Measurements from ENCODE around the gene WDCP.
"Not testable (repeated sequence)": the region's sequence is repeated elsewhere in the genome, so short reads cannot be mapped to it uniquely, and the experiment has no call there.

WDCP gene

DNA sequence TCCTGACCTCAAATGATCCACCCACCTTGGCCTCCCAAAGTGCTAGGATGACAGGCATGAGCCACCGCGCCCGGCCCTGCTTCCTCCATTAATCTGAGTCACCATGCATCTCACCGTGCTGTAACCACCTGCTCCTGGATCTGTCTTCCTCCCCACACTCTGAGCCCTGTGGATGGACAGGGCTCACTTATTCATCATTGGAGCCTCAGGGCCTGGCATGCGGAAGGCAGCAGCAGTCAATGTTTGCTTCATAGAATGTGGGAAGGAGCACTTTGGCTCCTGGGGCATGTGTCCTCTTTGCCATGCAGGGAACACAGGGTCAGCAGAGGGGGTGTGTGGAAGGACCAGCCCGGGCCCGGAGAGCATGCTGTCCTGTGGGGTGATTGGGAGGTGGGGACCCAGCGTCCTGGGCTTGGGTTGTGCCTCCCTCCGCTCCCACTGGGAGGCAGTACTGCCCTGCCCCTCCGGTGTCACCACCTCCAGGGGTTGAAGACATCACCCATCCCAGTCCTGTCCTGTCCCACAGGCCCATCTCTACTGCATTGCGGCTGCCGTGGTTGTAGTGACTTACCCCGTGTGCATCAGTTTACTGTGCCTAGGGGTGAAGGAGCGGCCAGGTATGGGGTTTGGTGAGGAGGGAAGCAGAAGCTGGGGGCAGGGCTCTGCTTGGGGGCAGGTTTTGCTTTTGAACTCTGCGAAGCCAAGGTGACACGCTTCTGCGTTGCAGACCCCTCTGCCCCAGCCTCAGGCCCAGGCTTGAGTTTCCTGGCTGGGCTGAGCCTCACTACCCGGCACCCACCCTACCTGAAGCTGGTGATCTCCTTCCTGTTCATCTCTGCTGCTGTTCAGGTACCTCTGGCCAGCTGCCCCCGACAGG is 25.8 kb downstream of the WDCP start:
- DNase-seq = no peak

DNA sequence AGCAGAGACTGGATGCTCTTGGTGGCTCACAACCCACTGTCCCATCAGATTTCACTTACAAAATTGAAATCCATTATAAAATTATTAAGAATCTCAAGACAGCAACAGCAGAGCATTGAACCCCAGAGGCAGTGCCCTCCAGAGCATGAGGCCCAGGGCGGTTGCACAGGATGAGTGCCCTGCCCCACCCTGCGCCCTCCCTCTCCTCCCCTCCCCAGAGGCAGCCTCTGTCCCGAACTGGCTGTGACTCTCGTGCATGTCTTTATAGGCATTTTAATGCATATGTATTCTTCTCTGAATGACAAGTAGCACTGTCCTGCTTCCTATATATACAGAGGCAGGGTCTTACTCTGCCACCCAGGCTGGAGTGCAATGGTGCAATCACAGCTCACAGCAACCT is 26.9 kb downstream of the WDCP start:
- DNase-seq = no peak

DNA sequence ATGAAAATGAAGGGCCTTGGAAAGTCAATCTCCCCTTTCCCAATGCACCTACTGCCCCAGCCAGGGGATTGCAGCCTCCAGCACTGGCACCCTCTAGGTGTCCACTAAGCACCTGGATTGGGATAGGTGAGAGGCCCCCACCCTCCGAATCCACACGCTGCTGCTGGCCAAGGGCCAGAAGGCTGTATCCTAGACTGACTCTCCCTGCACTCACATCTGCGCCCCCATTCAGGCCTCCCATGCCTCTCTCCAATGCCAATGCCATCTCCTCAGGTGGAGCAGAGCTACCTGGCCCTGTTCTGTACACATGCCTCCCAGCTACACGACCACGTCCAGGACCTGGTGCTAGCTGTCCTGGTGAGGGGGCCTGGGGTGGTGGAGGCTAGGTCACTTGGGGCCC is 27.5 kb downstream of the WDCP start:
- DNase-seq = no peak

DNA sequence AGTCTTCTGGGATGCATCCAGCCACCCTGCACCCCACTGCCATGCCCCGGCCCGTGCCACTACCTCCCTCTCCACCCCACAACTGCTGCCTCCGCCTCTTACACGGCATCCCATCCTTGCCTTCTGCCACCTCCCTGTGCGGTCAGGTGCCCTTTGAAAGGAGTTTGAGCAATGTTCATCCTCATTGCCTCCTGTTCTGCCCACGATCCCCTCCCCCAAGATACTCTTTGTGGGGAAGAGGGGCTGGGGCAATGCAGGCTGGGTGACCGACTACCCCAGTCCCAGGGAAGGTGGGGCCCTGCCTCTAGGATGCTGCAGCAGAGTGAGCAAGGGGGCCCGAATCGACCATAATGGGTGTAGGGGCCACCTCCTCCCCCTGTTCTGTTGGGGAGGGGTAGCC is 28.9 kb downstream of the WDCP start:
- DNase-seq = no peak

DNA sequence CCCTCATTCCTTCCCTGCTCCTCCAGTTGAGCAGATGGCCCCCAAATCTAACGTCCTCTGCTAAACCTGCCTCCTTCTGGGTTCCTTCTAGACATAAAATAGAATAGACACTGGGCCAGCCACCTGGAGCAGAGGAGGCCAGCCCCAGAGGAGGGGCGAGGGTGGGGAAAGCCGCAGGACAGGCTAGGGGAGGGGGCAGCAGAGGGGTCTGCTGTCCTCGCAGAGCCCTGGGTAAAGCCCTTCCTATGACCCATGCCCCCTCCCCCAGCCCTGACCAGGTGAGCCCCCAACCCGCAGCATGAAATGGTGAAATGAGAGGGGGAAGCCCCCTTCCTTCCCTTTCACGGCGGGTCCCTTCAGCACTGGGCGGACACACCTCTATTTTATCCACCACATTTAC is 29.5 kb downstream of the WDCP start:
- DNase-seq = no peak

DNA sequence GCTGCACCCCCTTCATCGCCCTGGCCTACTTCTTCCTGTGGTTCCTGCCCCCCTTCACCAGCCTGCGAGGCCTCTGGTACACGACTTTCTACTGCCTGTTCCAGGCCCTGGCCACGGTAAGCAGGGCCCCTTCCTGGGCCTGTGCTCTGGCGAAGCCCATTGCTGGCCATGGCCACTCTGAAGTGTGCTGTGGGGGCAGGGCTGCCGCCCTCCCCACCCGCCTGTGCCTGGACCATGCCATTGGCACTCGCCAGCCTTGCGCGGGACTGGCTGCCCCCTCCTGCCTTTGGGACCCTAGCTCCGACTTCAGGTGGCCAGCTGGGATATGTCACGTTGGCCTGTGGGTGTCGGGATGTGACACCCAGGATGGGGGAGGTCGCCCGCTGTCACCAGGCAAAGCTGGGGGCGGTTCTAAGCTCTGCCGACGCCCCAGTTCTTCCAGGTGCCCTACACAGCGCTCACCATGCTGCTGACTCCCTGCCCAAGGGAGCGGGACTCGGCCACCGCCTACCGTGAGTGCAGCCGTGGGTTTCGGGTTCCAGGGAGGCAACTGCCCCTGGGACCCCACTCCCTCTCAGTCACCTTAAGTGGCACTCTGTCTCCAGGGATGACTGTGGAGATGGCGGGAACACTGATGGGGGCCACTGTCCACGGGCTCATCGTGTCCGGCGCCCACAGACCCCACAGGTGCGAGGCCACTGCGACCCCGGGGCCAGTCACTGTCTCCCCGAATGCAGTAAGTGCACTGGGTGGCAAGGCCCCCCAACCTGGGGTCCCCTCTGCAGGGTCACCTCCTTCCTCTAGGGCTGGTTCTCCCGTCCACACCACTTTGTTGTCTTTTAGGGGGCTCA is 30.1 kb downstream of the WDCP start:
- DNase-seq = no peak

DNA sequence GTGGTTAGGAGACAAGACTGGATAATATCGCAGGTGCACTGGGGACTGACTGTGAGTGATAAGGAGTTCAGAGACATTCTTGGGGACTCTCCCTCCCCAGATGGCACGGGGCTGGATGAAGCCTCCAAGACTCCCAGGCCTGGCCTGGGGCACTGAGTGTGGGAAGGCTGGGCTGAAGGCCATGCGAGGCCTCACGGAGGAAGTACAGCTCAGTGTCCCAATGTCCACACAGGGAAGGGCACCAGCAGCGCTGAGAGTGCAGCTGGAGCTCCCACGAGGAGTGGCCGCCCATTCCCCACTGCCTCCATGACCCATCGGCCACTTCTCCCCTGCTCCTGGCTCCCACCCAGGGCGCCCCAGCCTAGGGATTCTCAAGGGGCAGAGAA is 30.8 kb downstream of the WDCP start:
- DNase-seq = no peak

DNA sequence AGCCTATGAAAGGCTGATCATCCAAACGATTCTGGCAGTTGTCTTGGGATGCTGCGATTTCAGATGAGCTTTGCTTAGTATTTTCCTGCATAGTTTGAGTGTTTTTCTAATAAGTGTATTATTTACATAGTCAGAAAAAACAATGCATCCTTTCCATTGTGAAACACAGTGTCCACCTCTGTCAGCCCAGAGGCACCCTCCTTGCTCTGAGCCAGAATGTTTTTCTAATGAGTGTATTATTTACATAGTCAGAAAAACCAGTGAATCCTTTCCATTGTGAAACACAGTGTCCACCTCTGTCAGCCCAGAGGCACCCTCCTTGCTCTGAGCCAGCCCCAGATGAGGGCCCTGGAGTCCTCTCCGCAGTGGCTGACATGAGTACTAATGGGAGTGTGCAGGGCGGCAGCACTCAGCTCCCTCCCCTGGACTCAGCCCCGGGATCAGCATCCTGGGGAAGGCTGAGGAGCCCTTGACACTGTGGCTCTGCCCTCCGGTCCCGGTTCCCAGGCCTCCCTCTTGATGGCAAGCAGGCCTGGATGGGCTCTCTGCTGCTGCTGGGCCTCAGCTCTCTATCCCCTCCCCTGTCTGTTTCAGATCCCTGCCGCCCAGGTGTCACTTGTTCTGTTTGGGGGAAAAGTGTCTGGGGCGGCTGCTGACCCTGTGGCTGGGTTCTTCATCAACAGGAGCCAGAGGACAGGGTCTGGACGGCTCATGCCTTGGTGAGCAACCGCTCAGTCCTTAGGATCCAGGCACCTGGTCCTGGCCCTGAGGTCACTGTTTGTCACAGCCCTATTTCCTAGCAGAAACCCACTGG is 31.4 kb downstream of the WDCP start:
- DNase-seq = no peak

DNA sequence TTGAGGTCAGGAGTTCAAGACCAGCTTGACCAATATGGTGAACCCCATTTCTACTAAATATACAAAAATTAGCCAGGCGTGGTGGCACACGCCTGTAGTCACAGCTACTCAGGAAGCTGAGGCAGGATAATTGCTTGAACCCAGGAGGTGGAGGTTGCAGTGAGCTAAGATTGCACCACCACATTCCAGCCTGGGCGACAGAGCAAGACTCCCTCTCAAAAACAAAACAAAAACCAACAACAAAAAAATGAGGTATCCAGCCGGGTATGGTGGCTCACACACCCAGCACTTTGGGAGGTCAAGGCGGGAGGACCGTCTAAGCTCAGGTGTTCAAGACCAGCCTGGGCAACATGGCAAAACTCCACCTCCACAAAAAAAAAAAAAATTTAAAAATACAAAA is 32.3 kb downstream of the WDCP start:
- DNase-seq = not testable (repeated sequence)

DNA sequence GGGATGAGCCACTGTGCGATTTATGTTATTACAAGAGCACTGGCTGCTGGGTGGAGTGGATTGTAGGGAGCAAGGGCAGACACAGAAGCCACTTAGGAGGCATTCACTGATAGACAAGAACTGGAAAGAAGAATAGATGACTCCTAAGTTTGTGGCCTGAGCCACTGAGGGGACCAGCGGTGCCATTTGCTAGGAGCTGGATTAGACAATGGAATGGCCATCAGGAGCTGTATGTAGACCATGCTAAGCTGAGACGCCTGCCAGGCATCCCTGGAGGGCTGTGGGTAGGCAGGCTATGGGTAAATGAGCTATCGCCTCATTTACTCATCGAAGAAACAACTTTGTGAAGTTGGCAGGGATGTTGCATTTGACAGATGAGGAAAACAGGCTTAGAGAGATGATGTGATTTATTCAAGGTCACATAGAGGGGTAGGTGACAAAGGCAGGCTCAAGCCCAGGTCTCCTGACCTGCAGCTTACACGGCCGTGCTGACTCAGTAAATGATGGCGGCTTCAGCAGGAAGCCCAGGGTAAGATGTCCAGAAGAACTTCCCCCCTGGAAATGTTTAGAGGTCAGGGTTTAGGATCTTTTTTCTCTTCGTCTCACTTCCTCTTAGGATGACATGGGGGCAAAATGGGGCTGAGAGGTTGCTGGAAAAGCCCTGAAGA is 34.5 kb downstream of the WDCP start:
- no peak for DNase-seq

DNA sequence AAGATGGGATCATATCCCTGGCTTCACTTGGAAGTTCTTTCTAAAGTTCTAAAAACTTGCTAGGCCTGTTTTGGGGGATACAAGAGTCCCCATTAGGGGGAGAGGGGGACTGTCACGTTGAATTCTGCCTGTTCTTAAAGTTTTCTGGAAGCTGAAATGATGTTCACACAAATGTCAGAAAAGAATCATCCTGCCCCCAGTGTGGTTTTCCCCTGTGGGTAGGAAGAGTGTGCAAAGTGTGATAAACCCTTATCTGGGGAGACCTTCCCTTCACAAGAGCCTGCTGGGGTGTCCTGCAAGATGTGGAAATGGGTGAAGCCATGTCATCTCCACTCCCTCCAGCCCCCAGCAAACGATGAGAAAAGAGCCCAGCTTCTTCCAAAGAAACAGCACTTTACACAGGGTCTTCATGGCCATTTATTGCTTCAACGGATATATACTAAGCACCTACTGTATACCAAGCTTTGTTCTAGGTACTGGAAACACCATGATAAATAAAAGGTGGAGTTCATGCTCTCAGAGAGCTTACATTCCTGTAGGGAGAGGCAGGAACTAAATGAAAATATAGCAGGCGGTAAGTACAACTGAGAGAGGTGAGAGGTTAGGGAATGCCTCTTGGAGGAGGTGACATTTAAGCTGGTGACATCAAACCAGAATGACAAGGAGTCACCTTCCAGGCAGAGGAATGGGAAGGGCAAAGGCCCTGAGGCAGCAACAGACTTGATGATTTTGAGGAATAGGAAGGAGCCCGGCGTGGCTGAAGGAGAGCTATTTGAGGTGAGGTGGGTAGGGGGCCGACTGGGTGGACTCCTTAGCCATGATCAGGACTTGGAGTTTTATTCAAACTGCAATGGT is 35.7 kb downstream of the WDCP start:
- DNase-seq = no peak

DNA sequence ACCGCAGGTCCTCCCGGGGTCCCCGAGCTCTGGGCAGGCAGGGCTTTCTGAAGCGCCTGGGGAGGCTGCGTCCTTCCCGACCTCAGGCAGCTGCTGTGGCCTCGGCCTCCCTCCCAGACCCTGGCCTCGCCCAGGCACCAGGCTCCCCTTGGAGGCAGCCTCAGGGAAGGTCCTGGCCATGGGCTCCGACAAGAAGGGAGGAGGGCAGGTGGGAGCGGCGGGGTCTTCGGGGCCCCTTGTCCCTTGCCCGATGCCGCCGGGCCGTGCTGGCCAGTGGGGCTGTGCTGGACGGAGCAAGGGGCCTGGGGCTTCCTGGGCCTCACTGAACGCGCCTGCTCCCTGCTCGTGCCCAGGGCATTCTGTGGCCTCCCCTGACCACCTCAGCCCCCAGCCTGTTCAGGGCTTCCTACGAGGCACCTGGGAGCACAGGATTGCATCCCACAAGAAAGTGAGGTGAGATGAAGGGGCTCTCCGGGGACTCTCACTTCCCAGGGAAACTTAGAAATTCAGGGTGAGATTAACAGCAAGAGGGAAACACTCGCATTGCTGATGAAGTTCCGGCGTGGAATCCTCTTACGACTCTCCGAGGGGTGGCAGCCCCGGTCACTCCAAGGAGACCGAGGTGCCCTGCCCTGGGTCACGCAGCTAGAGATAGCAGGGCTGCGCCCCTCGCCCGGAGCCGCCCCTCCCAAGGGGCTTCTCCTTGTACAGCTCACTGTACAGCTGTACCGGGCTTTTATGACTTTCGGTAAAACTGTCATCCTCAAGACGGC is 36.5 kb downstream of the WDCP start:
- DNase-seq = no peak

DNA sequence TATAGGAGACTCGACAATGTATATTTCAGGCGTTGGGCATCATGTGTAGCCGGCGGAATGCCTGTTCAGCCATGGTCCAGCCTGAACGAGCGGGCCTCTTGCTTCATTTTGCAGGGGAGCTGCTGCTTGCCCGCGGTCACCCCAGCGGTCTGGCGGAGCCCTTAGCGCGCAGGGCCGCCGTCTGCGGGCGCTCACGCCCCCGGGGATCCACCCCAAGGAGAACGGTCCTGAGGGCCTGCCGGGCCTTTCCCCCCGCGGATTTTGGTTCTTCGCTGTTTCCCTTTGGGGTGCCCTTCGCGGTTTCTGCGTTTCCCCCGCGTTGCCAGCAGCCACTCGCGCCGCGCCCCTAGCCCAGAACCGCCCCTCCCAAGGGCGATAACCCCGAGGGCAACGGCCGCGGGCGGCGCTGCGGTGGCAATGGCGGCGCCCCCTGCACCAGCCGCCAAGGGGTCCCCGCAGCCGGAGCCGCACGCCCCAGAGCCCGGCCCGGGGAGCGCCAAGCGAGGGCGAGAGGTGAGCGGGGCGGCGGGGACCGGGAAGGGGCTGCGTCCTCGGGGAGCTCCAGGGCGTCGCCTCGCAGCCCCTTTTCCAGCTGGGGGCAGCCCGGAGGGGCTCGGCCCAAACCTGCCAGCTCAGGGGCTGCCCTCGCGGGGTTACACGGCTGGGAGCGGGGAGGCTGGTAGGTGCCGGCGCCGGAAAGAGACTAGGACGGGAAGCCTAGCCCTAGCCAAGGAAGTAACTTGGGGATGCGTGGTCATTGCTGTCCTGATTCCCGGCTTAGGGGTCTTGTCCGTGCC is 37.3 kb downstream of the WDCP start, which contains the start of gene MFSD2B:
Gene MFSD2B (plus strand): TSS at position 406 of the 797 bp plus-strand sequence. CDS start 12 bp downstream, at position 418.
- DNase-seq = no peak

DNA sequence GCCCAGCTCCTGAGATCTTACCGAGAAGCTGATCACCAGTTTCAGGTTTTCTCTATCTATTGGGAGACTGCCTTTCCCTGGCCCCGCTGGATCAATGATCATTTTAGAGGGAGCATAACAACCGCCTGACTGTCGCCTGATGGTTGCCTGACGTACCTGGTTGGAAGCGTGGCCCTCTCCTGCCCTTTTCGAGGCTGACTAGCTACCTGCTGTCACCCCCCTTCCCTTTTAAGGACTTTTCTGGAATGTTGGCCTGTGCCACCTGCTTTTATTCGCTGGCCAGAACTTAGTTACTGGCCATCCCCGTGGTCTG is 37.9 kb downstream of the WDCP start:
- DNase-seq = no peak

DNA sequence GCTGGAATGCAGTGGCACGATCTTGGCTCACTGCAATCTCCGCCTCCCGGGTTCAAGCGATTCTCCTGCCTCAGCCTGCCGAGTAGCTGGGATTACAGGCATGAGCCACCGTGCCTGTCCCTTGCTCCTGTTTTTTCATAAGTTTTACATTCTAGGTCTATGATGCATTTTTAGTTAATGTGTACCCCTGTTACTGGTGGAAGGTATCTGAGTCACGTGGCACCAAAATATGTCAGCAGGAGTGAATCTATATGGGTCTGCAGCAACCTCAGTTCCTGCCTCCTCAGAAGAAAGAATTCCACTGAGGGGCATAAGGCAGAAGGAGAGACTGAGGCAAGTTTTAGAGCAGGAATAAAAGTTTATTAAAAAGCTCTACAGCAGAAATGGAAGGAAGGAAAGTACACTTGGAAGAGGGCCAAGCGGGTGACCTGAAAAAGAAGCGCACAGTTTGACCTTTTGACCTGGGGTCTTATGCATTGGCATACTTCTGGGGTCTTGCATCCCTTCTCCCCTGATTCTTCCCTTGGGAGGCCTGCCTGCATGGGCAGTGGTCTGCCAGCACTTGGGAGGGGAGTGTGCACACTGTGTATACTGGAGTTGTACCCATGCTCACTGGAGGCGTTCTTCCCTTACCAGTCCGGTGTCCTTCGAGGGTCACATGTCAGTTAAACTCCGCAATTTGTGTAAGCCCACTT is 38.4 kb downstream of the WDCP start:
- no peak for DNase-seq

DNA sequence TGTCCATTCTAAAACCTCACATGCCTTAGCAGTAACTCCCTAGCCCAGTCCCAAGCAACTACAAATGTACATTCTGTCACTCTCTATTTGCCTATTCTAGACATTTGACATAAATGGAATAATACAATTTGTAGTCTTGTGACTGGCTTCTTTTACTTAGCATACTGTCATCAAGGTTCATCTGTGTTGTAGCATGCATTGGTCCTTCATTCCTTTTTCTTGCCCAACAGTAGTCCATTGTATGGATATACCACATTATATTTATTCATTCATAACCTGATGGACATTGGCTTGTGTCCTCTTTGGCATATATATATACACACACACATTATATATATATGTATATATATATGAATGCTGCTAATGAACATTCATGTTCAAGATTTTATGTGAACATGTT is 39.5 kb downstream of the WDCP start:
- DNase-seq = no peak

DNA sequence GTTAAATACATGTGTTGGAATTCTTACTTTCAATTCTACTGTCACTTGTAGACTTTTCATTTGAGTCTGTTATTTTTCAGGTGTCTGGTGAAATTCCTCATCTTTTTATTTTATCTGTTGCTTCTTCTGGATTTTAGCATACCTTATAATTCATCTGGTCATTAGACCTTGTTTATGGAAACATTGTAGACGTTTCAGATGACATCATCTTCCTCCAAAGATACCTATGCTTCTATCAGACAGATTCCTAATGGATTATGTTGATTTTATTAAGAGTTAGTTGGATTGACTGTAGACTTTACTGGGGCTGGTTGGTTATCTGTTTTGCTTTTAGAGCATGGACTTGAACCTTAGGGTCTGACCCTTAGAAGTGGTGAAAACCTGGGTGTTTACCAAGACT is 52.6 kb downstream of the WDCP start:
- DNase-seq = no peak

DNA sequence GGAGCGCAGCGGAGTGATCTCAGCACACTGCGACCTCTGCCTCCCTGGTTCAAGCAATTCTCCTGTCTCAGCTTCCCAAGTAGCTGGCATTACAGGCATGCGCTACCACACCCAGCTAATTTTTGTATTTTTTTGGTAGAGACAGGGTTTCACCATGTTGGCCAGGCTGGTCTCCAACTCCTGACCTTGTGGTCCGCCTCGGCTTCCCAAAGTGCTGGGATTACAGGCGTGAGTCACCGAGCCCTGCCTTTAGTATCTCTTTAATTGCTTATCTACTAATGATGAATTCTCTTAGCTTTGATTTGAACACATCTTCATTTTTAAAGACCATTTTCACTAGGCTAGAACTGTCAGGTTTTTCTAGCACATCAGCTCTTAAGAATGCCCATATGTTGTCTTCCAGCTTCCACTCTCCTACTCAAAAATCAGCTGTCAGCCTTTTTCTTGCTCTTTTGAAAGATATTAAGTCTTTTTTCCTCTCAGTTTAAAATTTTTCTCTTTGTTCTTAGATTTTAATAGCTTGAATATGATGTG is 53.4 kb downstream of the WDCP start:
- DNase-seq = no peak

DNA sequence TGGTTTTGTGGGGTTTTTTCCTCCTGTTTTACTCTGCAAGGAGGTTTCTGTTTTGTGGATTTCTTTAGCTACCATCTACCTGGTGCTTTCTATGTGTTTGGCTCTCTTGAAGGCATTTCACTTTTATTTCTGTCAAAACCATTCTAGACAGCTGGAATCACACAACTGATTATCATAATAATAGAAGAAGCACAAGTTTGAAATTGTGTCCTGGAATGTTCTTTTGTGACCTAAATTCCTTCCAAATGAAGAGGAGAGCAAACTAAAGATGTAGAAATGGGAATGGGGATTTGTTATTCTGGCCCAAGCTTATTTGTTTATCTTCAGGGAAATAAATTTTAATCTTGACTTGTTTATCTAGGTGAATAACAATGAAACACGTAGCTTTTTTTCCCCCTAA is 54.3 kb downstream of the WDCP start:
- DNase-seq = no peak
